K562 (cell line): ENCODE data around the gene INO80C. TPM values are rescaled to one million over a fixed set of nuclear protein-coding genes. Genes with fewer than 3 reads are reported as not detected.

Experiments used
- ATAC-seq: fragments of 200-7000 bp; cut with Tn5 transposase; 3 replicates; pipeline ENCODE4 v1.9.1; 2020; ENCODE audit warnings: moderate library complexity
- BruUV-seq: library from RNA; stranded (reverse); fragments of 400-500 nt; replicated peaks from 2 replicates; lab custom pipeline; 2021; lab: Mats Ljungman, UMichigan
- CTCF ChIA-PET: fragments of 300-600 bp; formaldehyde crosslinking; extraction: SDS; loops from one replicate; lab custom pipeline; 2021; ENCODE audit warnings: low intra/inter-chr PET ratio; lab: Yijun Ruan, JAX
- POLR2A ChIA-PET: fragments of 300-600, 350-650 bp; sonication (Branson Sonifier 250); formaldehyde crosslinking; extraction: SDS; loops from one replicate; lab custom pipeline; 2021; ENCODE audit warnings: antibody characterized with exemption, inconsistent platforms; lab: Yijun Ruan, JAX
- DNase-seq, 4 experiments: peaks; one replicate each; pipeline versions ENCODE4 v3.0.0 to v3.0.0-alpha.2; 2011 to 2018; ENCODE audit warnings: low spot score in 3 of 4, mixed read lengths in 3 of 4; ENCODE audit errors: extremely low read depth in 1 of 4
- FAIRE-seq: peaks from 2 replicates; lab custom pipeline; 2011; peaks lifted over from hg19 to GRCh38; lab: Jason Lieb, UNC
- H2AFZ ChIP-seq: 2 replicates; pipeline ENCODE4 v1.6.0; 2011; ENCODE audit warnings: low read depth, low read length, control low read depth, inconsistent platforms
- H3K27ac ChIP-seq: fragments of 200-600 bp; 3 replicates; pipeline ENCODE4 v1.8.0; 2011; ENCODE audit warnings: low read depth, mild to moderate bottlenecking, control low read depth, inconsistent platforms, low read length, moderate library complexity, mixed read lengths; ENCODE audit errors: extremely low read depth
- H3K27me3 ChIP-seq, 2 experiments: fragments of 300-600 bp in 1 of 2; 2 replicates in 1 of 2; 3 replicates in 1 of 2; pipeline versions ENCODE4 v1.6.0 to v1.8.0; 2011; ENCODE audit warnings: inconsistent platforms in 2 of 2, low read length in 2 of 2, mild to moderate bottlenecking in 1 of 2, mixed read lengths in 1 of 2, moderate library complexity in 1 of 2; ENCODE audit not compliant: control insufficient read depth in 2 of 2, insufficient read depth in 2 of 2
- H3K36me3 ChIP-seq: fragments of 300-600 bp; 3 replicates; pipeline ENCODE4 v1.8.0; 2011; ENCODE audit warnings: mild to moderate bottlenecking, low read length, inconsistent platforms; ENCODE audit not compliant: control insufficient read depth, insufficient read depth
- H3K4me1 ChIP-seq, 2 experiments: fragments of 200-600 bp in 1 of 2; replicated peaks in 1 of 2; 2 replicates in 1 of 2; 3 replicates in 1 of 2; pipeline versions ENCODE4 v1.5.1 to v1.8.0; 2011; ENCODE audit warnings: inconsistent platforms in 2 of 2, low read length in 2 of 2, mild to moderate bottlenecking in 1 of 2, mixed read lengths in 1 of 2, moderate library complexity in 1 of 2; ENCODE audit not compliant: control insufficient read depth in 2 of 2, insufficient read depth in 2 of 2
- H3K4me2 ChIP-seq: 2 replicates; pipeline ENCODE4 v1.6.1; 2011; ENCODE audit warnings: low read length, control low read depth, inconsistent platforms, mixed read lengths; ENCODE audit not compliant: insufficient read depth
- H3K4me3 ChIP-seq: fragments of 200-600 bp; sonication (generic), shearing (Covaris generic); 2 replicates; pipeline ENCODE4 v1.5.1; 2016; ENCODE audit warnings: control low read depth, inconsistent platforms
- H3K79me2 ChIP-seq: fragments of 200-600 bp; 3 replicates; pipeline ENCODE4 v1.8.0; 2011; ENCODE audit warnings: low read length, inconsistent platforms; ENCODE audit not compliant: control insufficient read depth, insufficient read depth
- H3K9ac ChIP-seq, 2 experiments: 2 replicates each; pipeline versions ENCODE4 v1.6.0 to v1.6.1; 2011; ENCODE audit warnings: low read depth in 2 of 2, low read length in 2 of 2, control low read depth in 1 of 2, inconsistent platforms in 1 of 2, mild to moderate bottlenecking in 1 of 2, mixed read lengths in 1 of 2; ENCODE audit not compliant: insufficient read depth in 1 of 2
- H3K9me1 ChIP-seq: one replicate; pipeline ENCODE4 v1.6.0; 2011; ENCODE audit warnings: inconsistent platforms, mild to moderate bottlenecking, low read length, moderate library complexity; ENCODE audit not compliant: control insufficient read depth, insufficient read depth
- H3K9me3 ChIP-seq: replicated peaks from 2 replicates; pipeline ENCODE4 v1.5.1; 2011; ENCODE audit warnings: low read depth, low read length, inconsistent platforms; ENCODE audit not compliant: control insufficient read depth, insufficient read depth
- H4K20me1 ChIP-seq: replicated peaks from 2 replicates; pipeline ENCODE4 v1.6.1; 2011; ENCODE audit warnings: low read length, inconsistent platforms, mixed read lengths; ENCODE audit not compliant: control insufficient read depth, insufficient read depth
- ARHGAP35 ChIP-seq: fragments of 450-650 bp; IDR thresholded peaks from 2 replicates; pipeline ENCODE4 v1.6.1; 2018; ENCODE audit not compliant: partially characterized antibody
- CBFB ChIP-seq: sonication (generic); formaldehyde crosslinking; IDR thresholded peaks from 2 replicates; pipeline ENCODE4 v1.4.0; 2020; ENCODE audit warnings: mild to moderate bottlenecking, missing genetic modification reagents
- CEBPB ChIP-seq: fragments of 450-650 bp; IDR thresholded peaks from 2 replicates; pipeline ENCODE4 v1.6.1; 2016; ENCODE audit warnings: missing genetic modification characterization, missing compliant biosample characterization
- CEBPG ChIP-seq, 3 experiments: fragments of 200-800 bp in 1 of 3; sonication (Bioruptor generic) in 1 of 3; sonication (generic) in 1 of 3; formaldehyde crosslinking in 1 of 3; IDR thresholded peaks in 2 of 3; conservative IDR thresholded peaks in 1 of 3; 2 replicates each; pipeline versions ENCODE4 v1.6.1 to v1.8.0; 2016 to 2022; ENCODE audit warnings: missing compliant biosample characterization in 2 of 3, missing genetic modification characterization in 2 of 3, mild to moderate bottlenecking in 1 of 3, missing genetic modification reagents in 1 of 3
- DIDO1 ChIP-seq: fragments of 450-650 bp; IDR thresholded peaks from 2 replicates; pipeline ENCODE4 v1.6.1; 2016; ENCODE audit warnings: low read depth, missing biosample characterization, missing genetic modification characterization
- FOXJ2 ChIP-seq: fragments of 200-800 bp; sonication (Bioruptor generic); IDR thresholded peaks from 2 replicates; pipeline ENCODE4 v1.6.1; 2016; ENCODE audit warnings: missing genetic modification characterization, missing compliant biosample characterization
- MAX ChIP-seq: sonication (generic); formaldehyde crosslinking; IDR thresholded peaks from 2 replicates; pipeline ENCODE4 v1.9.0; 2022; ENCODE audit warnings: mild to moderate bottlenecking, missing genetic modification reagents
- NELFE ChIP-seq: IDR thresholded peaks from 2 replicates; pipeline ENCODE4 v1.6.1; 2011; ENCODE audit warnings: mild to moderate bottlenecking; ENCODE audit not compliant: insufficient read depth, insufficient read length
- ZNF384 ChIP-seq: IDR thresholded peaks from 2 replicates; pipeline ENCODE4 v1.6.1; 2012; ENCODE audit warnings: low read depth, low read length, improper control_type of control experiment
- WGBS: fragments of 100-300 bp; shearing (Covaris generic); methylation state at CpG from one replicate; pipeline ENCODE4 v1.1.6; 2016; ENCODE audit warnings: low coverage, mixed read lengths; ENCODE audit not compliant: insufficient coverage; ENCODE audit errors: missing lambda C conversion rate; 5-methylcytosine and 5-hydroxymethylcytosine counted together
- in situ Hi-C: fragments of 300-500 bp; cut with MboI; formaldehyde crosslinking; loops from 4 replicates; pipeline ENCODE4 v1.15.0; 2018; ENCODE audit warnings: inconsistent platforms, mixed read lengths
- intact Hi-C: fragments of 100-400 bp; cut with micrococcal nuclease; formaldehyde crosslinking; loops from 2 replicates; pipeline ENCODE4 v1.14.2; 2022
- polyA plus RNA-seq, 8 experiments: library from polyadenylated mRNA; depleted of rRNA in 4 of 8; stranded (reverse) in 5 of 8; unstranded in 3 of 8; fragments of >200 nt; fragmentation: Nextera tagmentation in 2 of 8; fragmentation: Illumina TruSeq in 1 of 8; extraction: Ambion mirVana in 2 of 8; extraction: Trizol in 1 of 8; gene quantifications; 2 replicates each; pipeline versions ENCODE4 v1.2.1 to v1.2.3, GENCODE V29; 2011 to 2014; ENCODE audit warnings: inconsistent platforms in 1 of 8, missing spikeins in 1 of 8
- total RNA-seq, 7 experiments: library from RNA; depleted of rRNA in 6 of 7; stranded (reverse); fragments of >200 nt in 6 of 7; fragmentation: Illumina TruSeq in 2 of 7; extraction: Trizol in 2 of 7; gene quantifications; 2 replicates each; pipeline versions ENCODE4 v1.2.1 to v1.2.3, GENCODE V29; 2011 to 2021; ENCODE audit warnings: low replicate concordance in 1 of 7

Gene INO80C
- total and polyA plus RNA-seq, 9 of the 15 experiments (the other 6 are each of a cell fraction or from before 2014, with no cell fraction given), result 14.3 to 53.3 (median 46.6) TPM

GRCh38 chr18:35526495-35527059 is 28.8 kb upstream of the INO80C start:
- H3K27me3 ChIP-seq, result no peaks in the 10 kb centered on the region; a peak in 1 of 5 replicates
- intact Hi-C loops (no loop called here), in situ Hi-C loops (loop anchor here (10.0 kb wide), 1 partner anchor 1938 kb away; no protein-coding TSS in a partner anchor)
- H3K9ac ChIP-seq, result no peak overlapping the region
- FAIRE-seq (no peak), DNase-seq (peak in 1 of 4 experiments; percentile 24)
- H3K79me2 ChIP-seq, result no peaks in the 10 kb centered on the region
- no peak overlapping the region for H3K4me2 ChIP-seq
- no peaks in the 10 kb centered on the region for H3K9me1 ChIP-seq
- POLR2A ChIA-PET, result interaction anchor here (0.7 to 1.5 kb wide), 3 partner anchors 10 to 24 kb away, joined by 3 to 6 read pairs (median 3); no protein-coding TSS in a partner anchor
- BruUV-seq, result no TSS peak
- H2AFZ ChIP-seq, result no peak overlapping the region; the same call in 1 of the 2 replicates
- TF ChIP-seq NELFE (no peak), MAX (CRISPR knock-in tag) (no peak), ARHGAP35 (no peak), CEBPB (peak; percentile 50; the same call in 1 of the 2 replicates), DIDO1 (tag) (no peak), ZNF384 (peak; percentile 57; the same call in 1 of the 2 replicates), CEBPG (CRISPR knock-in tag; IDR thresholded peaks at IDR 0.05) (no peak), CEBPG (tag; conservative IDR thresholded peaks at IDR 0.05 in 1 of 2, IDR thresholded peaks at IDR 0.05 in 1 of 2) (peak in 1 of 2 experiments; percentile 40; a peak in 1 of 4 replicates), FOXJ2 (tag) (peak; percentile 36; the same call in 1 of the 2 replicates), CBFB (CRISPR knock-in tag) (no peak)
- TF ChIP-seq, all 486 proteins: peak for 4
- H3K27ac ChIP-seq, result no peak overlapping the region
- 0% methylated on average over 5 of the region's 5 CpGs for whole genome bisulfite sequencing
- no peak overlapping the region for H3K4me3 ChIP-seq
- ATAC-seq, result peak; percentile 60
- no peaks in the 10 kb centered on the region for H3K36me3 ChIP-seq
- H3K4me1 ChIP-seq, result peaks cover 3 to 6% of the 10 kb centered on the region in 2 experiments; a peak in 3 of 5 replicates
- CTCF ChIA-PET, result no interaction called here
- no peaks in the 10 kb centered on the region for H4K20me1 ChIP-seq
- no peaks in the 10 kb centered on the region for H3K9me3 ChIP-seq
